ENCODE measurements around the gene SYT5.
A peak's percentile ranks its signal among the peaks of the same experiment; 100 is the strongest.
"Not testable (repeated sequence)": the region's sequence is repeated elsewhere in the genome, so short reads cannot be mapped to it uniquely, and the experiment has no call there.

SYT5 gene

GRCh38 chr19:55172318-55172717 is 7.8 kb downstream of the SYT5 start:
- not testable (repeated sequence) for DNase-seq (ENCODE audit: low spot score)

- no peak for DNase-seq (ENCODE audit: low spot score)
Measured at GRCh38 chr19:55171440-55171839, 8.6 kb downstream of the SYT5 start.

GRCh38 chr19:55169136-55169535 is 11.0 kb downstream of the SYT5 start:
- no peak for DNase-seq (ENCODE audit: low spot score)

GRCh38 chr19:55166530-55167268 is 13.4 kb downstream of the SYT5 start, which contains the start of gene DNAAF3:
Gene DNAAF3 (minus strand): TSS chr19:55166613. CDS start chr19:55166413, 200 bp downstream.
- DNase-seq (ENCODE audit: low spot score): peak; percentile 88

- DNase-seq (ENCODE audit: low spot score): peak; percentile 35
Measured at GRCh38 chr19:55165952-55166529, 14.0 kb downstream of the SYT5 start.

GRCh38 chr19:55161571-55162322 is 18.3 kb downstream of the SYT5 start:
- DNase-seq (ENCODE audit: low spot score): no peak

GRCh38 chr19:55160986-55161365 is 19.1 kb downstream of the SYT5 start:
- DNase-seq (ENCODE audit: low spot score): no peak

- DNase-seq (ENCODE audit: low spot score): peak; percentile 93
Measured at GRCh38 chr19:55160128-55160985, 19.7 kb downstream of the SYT5 start.

GRCh38 chr19:55158848-55159749 is 21.0 kb downstream of the SYT5 start:
- no peak for DNase-seq (ENCODE audit: low spot score)

GRCh38 chr19:55158423-55158822 is 21.7 kb downstream of the SYT5 start:
- DNase-seq (ENCODE audit: low spot score): no peak

GRCh38 chr19:55157064-55157908 is 22.8 kb downstream of the SYT5 start, which contains the start of gene TNNI3:
Gene TNNI3 (minus strand): TSS chr19:55157732. CDS start chr19:55157589, 143 bp downstream.
- DNase-seq (ENCODE audit: low spot score): no peak

- peak; percentile 35 for DNase-seq (ENCODE audit: low spot score)
Measured at GRCh38 chr19:55156202-55157063, 23.7 kb downstream of the SYT5 start.

- not testable (repeated sequence) for DNase-seq (ENCODE audit: low spot score)
Measured at GRCh38 chr19:55155784-55156183, 24.3 kb downstream of the SYT5 start.

GRCh38 chr19:55153652-55154264 is 26.3 kb downstream of the SYT5 start:
- no peak for DNase-seq (ENCODE audit: low spot score)

- DNase-seq (ENCODE audit: low spot score): no peak
Measured at GRCh38 chr19:55152017-55152416, 28.1 kb downstream of the SYT5 start.

- no peak for DNase-seq (ENCODE audit: low spot score)
Measured at GRCh38 chr19:55149078-55150003, 30.7 kb downstream of the SYT5 start, which contains the start of gene TNNT1. Gene TNNT1 (minus strand): TSS chr19:55149206. CDS start chr19:55147157, 2,049 bp downstream.
